HG02798 (cell line): ENCODE results near the gene ARL5C.
A peak's percentile ranks its signal among the peaks of the same experiment; 100 is the strongest.
"Not testable (repeated sequence)": the region's sequence is repeated elsewhere in the genome, so short reads cannot be mapped to it uniquely, and the experiment has no call there.

Experiments
- ATAC-seq: cut with Tn5 transposase; IDR thresholded peaks from one replicate; pipeline ENCODE4 v1.9.1; 2021; ENCODE audit warnings: mild to moderate bottlenecking; ENCODE audit not compliant: unreplicated experiment, poor library complexity

ARL5C gene

DNA sequence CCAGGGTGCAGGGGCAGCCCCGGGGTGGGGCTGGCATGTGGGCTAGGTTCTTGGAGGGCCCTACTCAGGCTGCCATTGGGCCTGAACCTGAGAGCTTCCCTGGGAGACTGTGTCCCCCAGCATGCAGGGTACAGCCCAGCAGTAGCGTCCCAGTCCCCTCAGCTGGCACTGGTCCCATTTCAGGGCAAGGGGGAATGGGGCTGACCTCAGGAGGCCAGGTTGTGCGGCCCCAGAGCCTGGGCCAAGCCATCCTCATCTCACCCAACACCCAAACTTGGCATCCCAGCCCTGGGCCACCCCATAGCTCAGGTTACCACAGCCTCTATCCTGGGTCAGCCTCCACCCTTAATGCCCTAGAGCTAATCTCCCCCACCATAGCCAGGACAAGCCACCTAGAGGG, 20.8 kb downstream of the ARL5C start:
- no peak for ATAC-seq

GRCh38 chr17:39144416-39144840, 21.5 kb downstream of the ARL5C start:
- no peak for ATAC-seq

- ATAC-seq: no peak
Measured at GRCh38 chr17:39143552-39144093, 22.3 kb downstream of the ARL5C start.

GRCh38 chr17:39141915-39142664, 23.9 kb downstream of the ARL5C start:
- no peak for ATAC-seq

DNA sequence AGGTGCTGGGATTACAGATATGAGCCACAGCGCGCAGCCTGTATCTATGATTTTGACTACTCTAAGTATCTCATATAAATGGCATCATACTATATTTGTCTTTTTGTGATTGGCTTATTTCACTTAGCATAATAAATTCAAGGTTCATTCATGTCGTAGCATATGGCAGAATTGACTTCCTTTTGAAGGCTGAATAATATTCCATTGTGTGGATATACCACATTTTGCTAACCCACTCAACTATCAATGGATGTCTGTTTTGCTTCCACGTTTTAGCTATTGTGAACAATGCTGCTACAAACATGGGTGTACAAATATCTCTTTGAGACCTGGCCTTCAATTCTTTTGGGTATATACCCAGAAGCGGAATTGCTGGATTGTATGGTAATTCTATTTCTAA, 24.7 kb downstream of the ARL5C start:
- ATAC-seq: no peak

DNA sequence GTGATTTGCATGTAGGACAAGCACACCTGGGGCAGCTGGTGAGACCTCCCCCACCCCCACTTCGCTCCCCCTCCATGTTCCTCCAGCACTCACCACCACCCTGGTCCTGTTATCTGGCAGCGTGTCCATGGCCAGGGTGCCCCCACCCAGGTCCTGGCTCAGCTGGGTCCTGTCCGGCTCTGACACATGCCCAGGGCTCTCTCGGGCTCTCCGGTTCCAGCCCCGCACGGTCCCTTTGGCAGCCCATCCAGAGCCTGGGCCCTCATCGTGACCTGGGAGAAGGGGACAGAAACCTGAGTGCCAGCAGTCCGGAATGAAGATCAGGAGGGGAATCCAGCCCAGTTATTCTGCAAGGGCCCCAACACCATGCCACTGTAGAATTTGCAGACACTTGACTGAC, 26.4 kb downstream of the ARL5C start:
- no peak for ATAC-seq

- ATAC-seq: no peak
Measured at GRCh38 chr17:39139161-39139511, 26.8 kb downstream of the ARL5C start.

- ATAC-seq: no peak
Measured at GRCh38 chr17:39138431-39139160, 27.4 kb downstream of the ARL5C start.

DNA sequence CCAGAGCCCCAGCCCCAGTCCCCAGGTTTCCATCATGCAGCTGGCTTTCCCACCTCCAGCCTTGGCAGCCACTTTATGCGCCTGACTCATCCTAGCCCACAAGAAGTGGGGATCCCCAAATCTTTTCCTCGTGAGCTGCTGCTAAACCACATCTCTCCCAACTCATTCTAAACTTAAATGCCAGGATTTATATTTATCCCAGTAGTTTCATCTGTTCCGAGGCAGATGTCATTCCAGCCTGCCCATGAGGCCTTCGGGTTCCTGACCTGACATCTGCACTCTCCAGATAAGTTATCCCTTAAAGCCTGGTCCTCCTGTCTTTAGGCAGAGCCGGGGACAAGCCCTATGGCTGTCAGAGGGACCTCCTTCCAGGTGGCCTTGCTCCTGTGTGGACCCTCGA, 31.1 kb downstream of the ARL5C start:
- ATAC-seq: no peak

GRCh38 chr17:39132192-39132610, 33.8 kb downstream of the ARL5C start:
- no peak for ATAC-seq

DNA sequence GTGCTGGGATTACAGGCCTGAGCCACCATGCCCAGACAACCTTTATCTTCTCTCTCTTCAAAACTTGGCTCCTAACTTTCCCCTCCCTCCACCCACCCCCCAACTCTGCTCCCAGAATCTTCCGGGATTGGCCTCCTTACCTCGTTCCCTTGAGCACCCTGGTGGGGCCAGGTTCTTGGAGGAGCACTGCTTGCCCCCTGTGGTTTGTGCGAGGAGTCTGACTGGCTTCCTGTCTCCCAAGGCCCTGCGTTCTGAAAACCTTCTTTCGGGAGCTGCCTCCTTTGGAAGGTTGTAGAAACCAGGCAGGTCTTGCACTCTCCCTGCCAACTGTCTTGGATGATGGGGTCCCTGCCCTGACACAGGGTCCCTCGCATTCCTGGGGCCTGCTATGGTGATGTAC, 34.3 kb downstream of the ARL5C start:
- ATAC-seq: no peak

DNA sequence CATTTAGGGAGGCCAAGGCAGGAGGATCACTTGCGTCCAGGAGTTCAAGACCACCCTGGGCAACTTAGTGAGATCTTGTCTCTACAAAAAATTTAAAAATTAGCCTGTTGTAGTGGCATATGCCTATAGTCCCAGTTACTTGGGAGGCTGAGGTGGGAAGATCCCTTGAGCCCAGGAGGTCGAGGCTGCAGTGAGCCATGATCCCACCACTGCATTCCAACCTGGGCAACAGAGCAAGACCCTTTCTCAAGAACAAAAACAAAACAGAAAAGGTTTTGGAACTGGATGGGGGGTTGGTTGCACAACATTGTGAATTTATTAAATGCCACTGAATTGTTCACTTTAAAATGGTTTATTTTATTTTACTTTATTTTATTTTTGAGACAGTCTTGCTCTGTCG, 35.8 kb downstream of the ARL5C start:
- ATAC-seq: no peak

DNA sequence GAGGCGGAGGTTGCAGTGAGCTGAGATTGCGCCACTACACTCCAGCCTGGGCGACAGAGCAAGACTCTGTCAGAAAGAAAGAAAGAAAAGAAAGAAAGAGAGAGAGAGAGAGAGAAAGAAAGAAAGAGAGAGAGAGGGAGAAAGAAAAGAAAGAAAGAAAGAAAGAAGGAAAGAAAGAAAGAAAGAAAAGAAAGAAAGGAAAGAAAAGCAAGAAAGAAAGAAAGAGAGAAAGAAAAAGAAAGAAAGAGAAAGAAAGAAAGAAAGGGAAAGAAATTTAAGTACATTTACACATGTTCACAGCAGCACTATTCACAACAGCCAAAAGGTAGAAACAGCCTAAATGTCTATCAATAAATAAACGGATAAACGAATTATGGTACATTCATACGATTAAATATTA, 36.4 kb downstream of the ARL5C start:
- not testable (repeated sequence) for ATAC-seq

- ATAC-seq: no peak
Measured at GRCh38 chr17:39126436-39126835, 39.5 kb downstream of the ARL5C start.

DNA sequence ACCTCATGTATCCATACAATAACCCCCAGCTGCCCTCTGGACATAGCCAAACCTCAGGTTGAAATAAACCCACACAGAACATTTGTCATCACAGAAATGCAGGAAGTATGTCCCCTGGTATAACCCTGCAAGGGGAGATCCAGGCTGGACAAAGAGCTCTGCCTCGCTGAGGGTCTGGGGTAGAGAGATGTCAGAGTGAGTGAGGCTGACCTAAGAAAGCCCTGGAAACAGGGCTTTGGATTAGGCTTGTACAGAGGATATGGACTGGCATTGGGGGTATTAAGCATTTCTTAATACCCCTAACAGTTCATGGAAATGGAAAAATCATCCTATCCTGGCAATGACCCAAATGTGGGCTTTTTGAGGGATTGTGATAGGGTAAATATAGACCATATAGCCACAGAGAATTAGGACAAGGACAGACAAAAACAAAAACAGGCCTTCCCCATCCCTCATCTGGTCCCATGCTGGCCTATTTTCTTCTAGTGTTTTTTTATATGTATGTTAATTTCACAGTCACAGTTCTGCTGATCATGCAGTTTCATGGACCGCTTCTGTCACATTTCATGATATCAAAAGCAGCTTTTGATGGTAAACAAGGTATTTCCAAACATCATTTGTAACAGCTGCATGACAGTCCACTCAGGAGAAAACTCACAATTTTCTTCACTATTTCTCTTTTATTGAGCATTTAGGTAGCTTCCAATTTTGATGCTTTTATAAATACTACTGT, 40.7 kb downstream of the ARL5C start:
- no peak for ATAC-seq

DNA sequence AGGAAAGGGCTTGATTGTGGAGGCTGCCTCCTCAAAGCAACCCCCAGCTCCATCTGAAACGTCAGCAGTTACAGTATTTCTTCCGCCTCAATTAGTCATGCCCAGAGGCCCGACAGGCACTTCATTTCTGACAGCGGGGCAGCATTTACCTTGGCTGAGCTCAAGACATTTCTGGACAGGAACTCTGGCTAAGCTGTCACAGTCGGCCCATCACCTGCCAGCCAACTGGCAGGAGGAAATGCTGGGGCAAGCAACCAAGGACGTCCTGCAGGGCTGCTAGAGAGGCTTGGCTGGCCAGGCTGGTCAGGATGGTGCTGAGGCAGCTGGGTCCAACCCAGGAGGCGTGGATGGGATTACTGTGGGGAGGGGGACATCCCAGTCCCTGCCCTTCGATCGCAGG, 42.3 kb downstream of the ARL5C start:
- no peak for ATAC-seq

GRCh38 chr17:39122991-39123390, 43.0 kb downstream of the ARL5C start:
- no peak for ATAC-seq

GRCh38 chr17:39121919-39122318, 44.0 kb downstream of the ARL5C start:
- ATAC-seq: not testable (repeated sequence)

GRCh38 chr17:39118674-39119419, 47.1 kb downstream of the ARL5C start:
- peak; percentile 53 for ATAC-seq

DNA sequence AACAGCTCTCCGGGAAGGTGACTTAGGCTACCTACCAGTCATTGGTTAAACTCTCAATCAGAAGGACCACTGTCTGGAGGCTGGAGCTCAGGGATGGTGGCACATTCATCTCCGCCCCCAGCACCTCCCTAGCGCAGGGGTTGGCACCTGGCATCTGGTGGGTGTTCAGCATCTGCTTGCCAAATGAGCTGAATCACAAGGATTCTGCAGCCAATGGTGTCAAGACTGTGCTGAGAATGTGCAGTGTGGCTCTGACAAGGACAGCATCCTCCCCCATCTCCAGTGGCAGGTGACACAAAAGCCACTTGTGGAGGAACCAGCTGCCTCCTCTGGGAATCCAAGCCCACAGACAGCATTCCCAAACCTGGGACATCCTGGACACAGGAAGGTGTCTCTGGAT, 49.7 kb downstream of the ARL5C start:
- no peak for ATAC-seq
